Hematopoietic multipotent progenitor cell treated with erythropoietin and hydrocortisone succinate and interleukin-3 and kit ligand, for 6 days (in vitro differentiated cells): ENCODE data around the gene BRWD1.
A peak's percentile ranks its signal among the peaks of the same experiment; 100 is the strongest.
"Not testable (repeated sequence)": the region's sequence is repeated elsewhere in the genome, so short reads cannot be mapped to it uniquely, and the experiment has no call there.

Source experiments
- DNase-seq: peaks from one replicate; pipeline ENCODE4 v3.0.0-alpha.2; 2015

Gene BRWD1

GRCh38 chr21:39281207-39281606 is 32.2 kb downstream of the BRWD1 start:
- no peak for DNase-seq

GRCh38 chr21:39269620-39270019 is 43.8 kb downstream of the BRWD1 start:
- no peak for DNase-seq

GRCh38 chr21:39265603-39266002 is 47.8 kb downstream of the BRWD1 start:
- DNase-seq: no peak

GRCh38 chr21:39263372-39263771 is 50.1 kb downstream of the BRWD1 start:
- DNase-seq: no peak

GRCh38 chr21:39258207-39258606 is 55.2 kb downstream of the BRWD1 start:
- DNase-seq: no peak

GRCh38 chr21:39251326-39251725 is 62.1 kb downstream of the BRWD1 start:
- DNase-seq: no peak

GRCh38 chr21:39238275-39238674 is 75.2 kb downstream of the BRWD1 start:
- no peak for DNase-seq

GRCh38 chr21:39232861-39233291 is 80.6 kb downstream of the BRWD1 start:
- DNase-seq: no peak

- DNase-seq: no peak
Observed at GRCh38 chr21:39224930-39225329, 88.5 kb downstream of the BRWD1 start.

GRCh38 chr21:39221997-39222486 is 91.4 kb downstream of the BRWD1 start:
- no peak for DNase-seq

GRCh38 chr21:39221282-39221996 is 92.0 kb downstream of the BRWD1 start:
- no peak for DNase-seq

- DNase-seq: not testable (repeated sequence)
Observed at GRCh38 chr21:39220875-39221274, 92.6 kb downstream of the BRWD1 start.

- DNase-seq: no peak
Observed at GRCh38 chr21:39220150-39220549, 93.3 kb downstream of the BRWD1 start.

GRCh38 chr21:39218082-39218409 is 95.4 kb downstream of the BRWD1 start:
- no peak for DNase-seq

- DNase-seq: no peak
Observed at GRCh38 chr21:39217356-39218081, 95.9 kb downstream of the BRWD1 start.

GRCh38 chr21:39216290-39216689 is 97.1 kb downstream of the BRWD1 start:
- no peak for DNase-seq

GRCh38 chr21:39215078-39215477 is 98.4 kb downstream of the BRWD1 start:
- no peak for DNase-seq

- peak; percentile 14 for DNase-seq
Observed at GRCh38 chr21:39209334-39209688, 104.1 kb downstream of the BRWD1 start.

GRCh38 chr21:39208624-39209333 is 104.7 kb downstream of the BRWD1 start:
- DNase-seq: peak; percentile 70

- DNase-seq: no peak
Observed at GRCh38 chr21:39204134-39204533, 109.3 kb downstream of the BRWD1 start.

- no peak for DNase-seq
Observed at GRCh38 chr21:39198800-39199199, 114.6 kb downstream of the BRWD1 start.

GRCh38 chr21:39197448-39198233 is 115.8 kb downstream of the BRWD1 start:
- DNase-seq: no peak

- DNase-seq: no peak
Observed at GRCh38 chr21:39196838-39197237, 116.6 kb downstream of the BRWD1 start.
